ENCODE results near the gene DDB1.

GRCh38 chr11:61295596-61295926, 37.3 kb downstream of the DDB1 start:
- no peak for TF ChIP-seq EZH2 (IDR thresholded peaks at IDR 0.05; ENCODE audit: low read depth)
- TF ChIP-seq, protein P1, sequence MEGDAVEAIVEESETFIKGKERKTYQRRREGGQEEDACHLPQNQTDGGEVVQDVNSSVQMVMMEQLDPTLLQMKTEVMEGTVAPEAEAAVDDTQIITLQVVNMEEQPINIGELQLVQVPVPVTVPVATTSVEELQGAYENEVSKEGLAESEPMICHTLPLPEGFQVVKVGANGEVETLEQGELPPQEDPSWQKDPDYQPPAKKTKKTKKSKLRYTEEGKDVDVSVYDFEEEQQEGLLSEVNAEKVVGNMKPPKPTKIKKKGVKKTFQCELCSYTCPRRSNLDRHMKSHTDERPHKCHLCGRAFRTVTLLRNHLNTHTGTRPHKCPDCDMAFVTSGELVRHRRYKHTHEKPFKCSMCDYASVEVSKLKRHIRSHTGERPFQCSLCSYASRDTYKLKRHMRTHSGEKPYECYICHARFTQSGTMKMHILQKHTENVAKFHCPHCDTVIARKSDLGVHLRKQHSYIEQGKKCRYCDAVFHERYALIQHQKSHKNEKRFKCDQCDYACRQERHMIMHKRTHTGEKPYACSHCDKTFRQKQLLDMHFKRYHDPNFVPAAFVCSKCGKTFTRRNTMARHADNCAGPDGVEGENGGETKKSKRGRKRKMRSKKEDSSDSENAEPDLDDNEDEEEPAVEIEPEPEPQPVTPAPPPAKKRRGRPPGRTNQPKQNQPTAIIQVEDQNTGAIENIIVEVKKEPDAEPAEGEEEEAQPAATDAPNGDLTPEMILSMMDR (conservative IDR thresholded peaks at IDR 0.05) = no peak

Data from PC-9 (cell line).